Sciatic nerve (tissue), 2 donors: ENCODE measurements around the gene SLC39A11. TPM values are rescaled to one million over a fixed set of nuclear protein-coding genes. Genes with fewer than 3 reads are reported as not detected.
"Not testable (repeated sequence)": the region's sequence is repeated elsewhere in the genome, so short reads cannot be mapped to it uniquely, and the experiment has no call there.

Experiments
- ATAC-seq: fragments of 200-7000 bp; cut with Tn5 transposase; one replicate; pipeline ENCODE4 v1.9.1; 2020; ENCODE audit warnings: mild to moderate bottlenecking, moderate library complexity
- DNase-seq: peaks from one replicate; pipeline ENCODE4 v3.0.0-alpha.2; 2020; ENCODE audit warnings: low spot score
- intact Hi-C: fragments of 100-400 bp; cut with DNase I; formaldehyde crosslinking; loops from one replicate; pipeline ENCODE4 v1.14.2; 2022
- total RNA-seq: library from RNA; stranded (reverse); fragmentation: NEBNext Ultra II Directional; extraction: Animal tissue kit (Norgen Biotek cat#: 25700); gene quantifications from one replicate; pipeline ENCODE4 v1.2.1, GENCODE V29; 2021
- donor health status: DM: no; HTN: no; CAD: no.
- donor health status: DM: no; HTN: no; CAD: no.

The SLC39A11 gene
- total RNA-seq, 1 donor from 2014 or later = 22.7 TPM

- no peak for ATAC-seq
- peak; percentile 55 for DNase-seq
- intact Hi-C loops = no loop called here
These were observed 2.9 kb downstream of the SLC39A11 start for GRCh38 chr17:73089322-73090317.

GRCh38 chr17:73088561-73088960, 3.9 kb downstream of the SLC39A11 start:
- no peak for ATAC-seq
- peak; percentile 53 for DNase-seq
- intact Hi-C loops = no loop called here

GRCh38 chr17:73083432-73083831, 9.1 kb downstream of the SLC39A11 start:
- ATAC-seq = no peak
- no peak for DNase-seq
- intact Hi-C loops = no loop called here

- no peak for ATAC-seq
- intact Hi-C loops = no loop called here
- no peak for DNase-seq
These were observed 17.9 kb downstream of the SLC39A11 start for GRCh38 chr17:73074566-73074965.

- no peak for DNase-seq
- intact Hi-C loops = no loop called here
- ATAC-seq = peak; percentile 59
These were observed 20.1 kb downstream of the SLC39A11 start for GRCh38 chr17:73072219-73072962.

- DNase-seq (no peak), ATAC-seq (no peak)
- intact Hi-C loops = no loop called here
These were observed 21.2 kb downstream of the SLC39A11 start for GRCh38 chr17:73071066-73071999.

- DNase-seq (peak; percentile 3), ATAC-seq (no peak)
- intact Hi-C loops = no loop called here
These were observed 22.6 kb downstream of the SLC39A11 start for GRCh38 chr17:73069841-73070240.

- intact Hi-C loops = no loop called here
- DNase-seq (no peak), ATAC-seq (no peak)
These were observed 23.2 kb downstream of the SLC39A11 start for GRCh38 chr17:73069164-73069770.

GRCh38 chr17:73068322-73069153, 23.9 kb downstream of the SLC39A11 start:
- DNase-seq = no peak
- ATAC-seq = peak; percentile 14
- intact Hi-C loops = no loop called here

- peak; percentile 37 for ATAC-seq
- intact Hi-C loops, DNase-seq: not testable (repeated sequence)
These were observed 24.8 kb downstream of the SLC39A11 start for GRCh38 chr17:73067699-73068098.

GRCh38 chr17:73067075-73067474, 25.4 kb downstream of the SLC39A11 start:
- no peak for ATAC-seq

GRCh38 chr17:73066148-73066884, 26.2 kb downstream of the SLC39A11 start:
- no peak for ATAC-seq
- peak; percentile 14 for DNase-seq
- intact Hi-C loops = no loop called here

More at GRCh38 chr17:73067075-73067474, 25.4 kb downstream of the SLC39A11 start:
- intact Hi-C loops = no loop called here
- DNase-seq = peak; percentile 10

- intact Hi-C loops = no loop called here
- DNase-seq (no peak), ATAC-seq (no peak)
These were observed 27.1 kb downstream of the SLC39A11 start for GRCh38 chr17:73065376-73065775.

GRCh38 chr17:73064084-73064938, 28.2 kb downstream of the SLC39A11 start:
- DNase-seq (no peak), ATAC-seq (peak; percentile 39)
- intact Hi-C loops = no loop called here

GRCh38 chr17:73062726-73063125, 29.8 kb downstream of the SLC39A11 start:
- intact Hi-C loops = no loop called here
- ATAC-seq (no peak), DNase-seq (peak; percentile 15)

GRCh38 chr17:73061161-73061560, 31.3 kb downstream of the SLC39A11 start:
- intact Hi-C loops = no loop called here
- DNase-seq (no peak), ATAC-seq (no peak)
